IMR-90 (cell line): ENCODE data around the gene TMPRSS9. TPM values are rescaled to one million over a fixed set of nuclear protein-coding genes. Genes with fewer than 3 reads are reported as not detected.

ENCODE experiments used
- ATAC-seq: fragments of 200-7000 bp; cut with Tn5 transposase; 2 replicates; pipeline ENCODE4 v1.9.1; 2020; ENCODE audit warnings: low read depth, mild to moderate bottlenecking, moderate library complexity
- BruUV-seq: library from RNA; stranded (reverse); fragments of 400-500 nt; replicated peaks from 2 replicates; lab custom pipeline; 2021; lab: Mats Ljungman, UMichigan
- CTCF ChIA-PET: fragments of 300-600 bp; formaldehyde crosslinking; extraction: SDS; loops from one replicate; lab custom pipeline; 2021; ENCODE audit warnings: antibody characterized with exemption; lab: Yijun Ruan, JAX
- POLR2A ChIA-PET: fragments of 300-600 bp; sonication (Branson Sonifier 250); formaldehyde crosslinking; loops from one replicate; lab custom pipeline; 2022; ENCODE audit warnings: antibody characterized with exemption; ENCODE audit not compliant: unreplicated experiment; lab: Charles Lee
- DNase-seq: peaks from one replicate; pipeline ENCODE4 v3.0.0; 2013
- H2AFZ ChIP-seq: replicated peaks from 2 replicates; pipeline ENCODE3; 2013; ENCODE audit warnings: low read length, mild to moderate bottlenecking; ENCODE audit not compliant: poor library complexity
- H2AK5ac ChIP-seq: 2 replicates; pipeline ENCODE4 v1.6.1; 2013; ENCODE audit warnings: low read depth, low read length, inconsistent platforms
- H2AK9ac ChIP-seq: replicated peaks from 2 replicates; pipeline ENCODE3; 2013; ENCODE audit warnings: mild to moderate bottlenecking, low read depth, low read length, moderate library complexity; ENCODE audit not compliant: poor library complexity
- H2BK120ac ChIP-seq: 2 replicates; pipeline ENCODE4 v1.6.1; 2013; ENCODE audit warnings: low read depth, low read length, inconsistent platforms
- H2BK15ac ChIP-seq: 3 replicates; pipeline ENCODE4 v1.6.1; 2013; ENCODE audit warnings: low read depth, low read length, inconsistent platforms
- H2BK20ac ChIP-seq: 2 replicates; pipeline ENCODE4 v1.6.1; 2013; ENCODE audit warnings: low read depth, mild to moderate bottlenecking, inconsistent platforms, low read length, moderate library complexity
- H2BK5ac ChIP-seq: 2 replicates; pipeline ENCODE4 v1.6.1; 2013; ENCODE audit warnings: mild to moderate bottlenecking, low read depth, low read length, inconsistent platforms; ENCODE audit not compliant: poor library complexity, severe bottlenecking
- H3K14ac ChIP-seq: replicated peaks from 2 replicates; pipeline ENCODE4 v1.6.1; 2013; ENCODE audit warnings: low read depth, low read length, inconsistent platforms
- H3K18ac ChIP-seq: 2 replicates; pipeline ENCODE4 v1.6.1; 2013; ENCODE audit warnings: low read depth, low read length, control low read depth
- H3K23ac ChIP-seq: 2 replicates; pipeline ENCODE4 v1.6.1; 2013; ENCODE audit warnings: low read depth, low read length, inconsistent platforms
- H3K27ac ChIP-seq: 2 replicates; pipeline ENCODE4 v1.5.1; 2013; ENCODE audit warnings: mild to moderate bottlenecking, control low read depth, low read length; ENCODE audit not compliant: insufficient read depth
- H3K27me3 ChIP-seq: 2 replicates; pipeline ENCODE4 v1.6.1; 2013; ENCODE audit warnings: low read length; ENCODE audit not compliant: control insufficient read depth, insufficient read depth
- H3K36me3 ChIP-seq: 2 replicates; pipeline ENCODE4 v1.6.1; 2013; ENCODE audit warnings: low read length, mixed read lengths; ENCODE audit not compliant: control insufficient read depth, insufficient read depth
- H3K4ac ChIP-seq: 2 replicates; pipeline ENCODE4 v1.6.1; 2013; ENCODE audit warnings: low read depth, low read length, inconsistent platforms
- H3K4me1 ChIP-seq: 2 replicates; pipeline ENCODE4 v1.6.1; 2013; ENCODE audit warnings: low read length, mixed read lengths; ENCODE audit not compliant: control insufficient read depth, insufficient read depth
- H3K4me2 ChIP-seq: 2 replicates; pipeline ENCODE4 v1.6.1; 2013; ENCODE audit warnings: low read depth, mild to moderate bottlenecking, control low read depth, low read length, moderate library complexity
- H3K4me3 ChIP-seq: 2 replicates; pipeline ENCODE4 v1.5.1; 2013; ENCODE audit warnings: low read depth, mild to moderate bottlenecking, control low read depth, low read length, moderate library complexity; ENCODE audit not compliant: insufficient read depth
- H3K56ac ChIP-seq: 2 replicates; pipeline ENCODE4 v1.6.1; 2013; ENCODE audit warnings: low read length, inconsistent platforms; ENCODE audit not compliant: insufficient read depth; ENCODE audit errors: extremely low read depth
- H3K79me1 ChIP-seq, 2 experiments: 2 replicates each; pipeline ENCODE4 v1.6.1; 2013; ENCODE audit warnings: low read length in 2 of 2, inconsistent platforms in 1 of 2, low read depth in 1 of 2
- H3K9ac ChIP-seq: 2 replicates; pipeline ENCODE4 v1.6.1; 2013; ENCODE audit warnings: low read depth, low read length, control low read depth
- H3K9me1 ChIP-seq: 2 replicates; pipeline ENCODE4 v1.6.1; 2013; ENCODE audit warnings: low read length, inconsistent platforms; ENCODE audit not compliant: insufficient read depth
- H3K9me3 ChIP-seq: 2 replicates; pipeline ENCODE4 v1.6.1; 2013; ENCODE audit warnings: low read length; ENCODE audit not compliant: control insufficient read depth, insufficient read depth
- H4K20me1 ChIP-seq: 2 replicates; pipeline ENCODE4 v1.6.1; 2013; ENCODE audit warnings: low read length, inconsistent platforms; ENCODE audit not compliant: insufficient read depth
- H4K5ac ChIP-seq: 2 replicates; pipeline ENCODE4 v1.6.1; 2013; ENCODE audit warnings: mild to moderate bottlenecking, low read depth, low read length, control low read depth
- H4K8ac ChIP-seq, 2 experiments: 2 replicates each; pipeline ENCODE4 v1.6.1; 2013; ENCODE audit warnings: low read depth in 2 of 2, low read length in 2 of 2, control low read depth in 1 of 2, inconsistent platforms in 1 of 2
- H4K91ac ChIP-seq: 2 replicates; pipeline ENCODE4 v1.6.1; 2013; ENCODE audit warnings: low read depth, low read length, inconsistent platforms; ENCODE audit not compliant: insufficient read depth
- CEBPB ChIP-seq: IDR thresholded peaks from 2 replicates; pipeline ENCODE4 v1.6.1; 2012; ENCODE audit warnings: low read depth, low read length, improper control_type of control experiment
- CHD1 ChIP-seq: IDR thresholded peaks from 2 replicates; pipeline ENCODE4 v1.6.1; 2012; ENCODE audit warnings: low read depth, low read length, improper control_type of control experiment
- FOS ChIP-seq: fragments of 150-350 bp; IDR thresholded peaks from 2 replicates; pipeline ENCODE4 v1.6.1; 2016; ENCODE audit warnings: low read depth, low read length
- MAFK ChIP-seq: IDR thresholded peaks from 2 replicates; pipeline ENCODE4 v1.6.1; 2012; ENCODE audit warnings: low read depth, low read length, improper control_type of control experiment
- MAZ ChIP-seq: IDR thresholded peaks from 2 replicates; pipeline ENCODE4 v1.6.1; 2012; ENCODE audit warnings: low read depth, mild to moderate bottlenecking, low read length, improper control_type of control experiment, moderate library complexity, borderline replicate concordance
- NFE2L2 ChIP-seq: fragments of 150-350 bp; IDR thresholded peaks from 2 replicates; pipeline ENCODE4 v1.6.1; 2016; ENCODE audit warnings: low read depth, mild to moderate bottlenecking, low read length
- POLR2A ChIP-seq: IDR thresholded peaks from 2 replicates; pipeline ENCODE4 v1.6.1; 2012; ENCODE audit warnings: mild to moderate bottlenecking, low read depth, low read length
- RAD21 ChIP-seq: IDR thresholded peaks from 2 replicates; pipeline ENCODE4 v1.6.1; 2012; ENCODE audit warnings: low read length, improper control_type of control experiment
- RCOR1 ChIP-seq: IDR thresholded peaks from 2 replicates; pipeline ENCODE4 v1.6.1; 2012; ENCODE audit warnings: mild to moderate bottlenecking, low read length, improper control_type of control experiment; ENCODE audit not compliant: insufficient replicate concordance
- SMC3 ChIP-seq: fragments of 150-350 bp; IDR thresholded peaks from 2 replicates; pipeline ENCODE4 v1.6.1; 2016; ENCODE audit warnings: low read depth, mild to moderate bottlenecking, antibody characterized with exemption, low read length, moderate library complexity
- WGBS, 2 experiments: methylation state at CpG; one replicate each; pipeline versions ENCODE4 v1.1.5 to v1.1.7; 2013; ENCODE audit warnings: missing lambda C conversion rate in 2 of 2; ENCODE audit not compliant: insufficient read length in 1 of 2; ENCODE audit errors: extremely low coverage in 2 of 2; 5-methylcytosine and 5-hydroxymethylcytosine counted together
- dilution Hi-C: fragments of 300-500 bp; cut with HindIII; formaldehyde crosslinking; loops from one replicate; pipeline ENCODE4 v1.14.3; 2018; ENCODE audit warnings: low sequenced_read_pairs; ENCODE audit not compliant: unreplicated experiment
- in situ Hi-C: fragments of 300-500 bp; cut with MboI; formaldehyde crosslinking; loops from 3 replicates; pipeline ENCODE4 v1.14.3; 2019; ENCODE audit warnings: low sequenced_read_pairs, inconsistent platforms, mixed read lengths
- intact Hi-C: fragments of 100-400 bp; cut with micrococcal nuclease; formaldehyde crosslinking; loops from 2 replicates; pipeline ENCODE4 v1.10.0; 2022
- polyA plus RNA-seq, 3 experiments: library from polyadenylated mRNA; depleted of rRNA; stranded (reverse); fragments of >200 nt; gene quantifications; 2 replicates each; pipeline ENCODE4 v1.2.3, GENCODE V29; 2012; ENCODE audit warnings: low replicate concordance in 1 of 3
- total RNA-seq: library from RNA; depleted of rRNA; stranded (reverse); fragments of >200 nt; gene quantifications from 2 replicates; pipeline ENCODE4 v1.2.3, GENCODE V29; 2012
- TF ChIP-seq, protein P1 (sequence below): fragments of 150-350 bp; IDR thresholded peaks from 2 replicates; pipeline ENCODE4 v1.6.1; 2016; ENCODE audit warnings: low read depth, mild to moderate bottlenecking, low read length, moderate library complexity, borderline replicate concordance
- TF ChIP-seq, protein P2 (sequence below): conservative IDR thresholded peaks from 2 replicates; pipeline ENCODE4 v1.5.1; 2012; ENCODE audit warnings: mild to moderate bottlenecking, low read depth, low read length, improper control_type of control experiment
- TF ChIP-seq, protein P3 (sequence below): fragments of 150-350 bp; IDR thresholded peaks from 2 replicates; pipeline ENCODE4 v1.6.1; 2017; ENCODE audit warnings: mild to moderate bottlenecking, antibody characterized with exemption, low read length, low read depth

TMPRSS9 gene
- total and polyA plus RNA-seq, 2 of the 4 experiments (the other 2 are of a cell fraction), result not detected

DNA sequence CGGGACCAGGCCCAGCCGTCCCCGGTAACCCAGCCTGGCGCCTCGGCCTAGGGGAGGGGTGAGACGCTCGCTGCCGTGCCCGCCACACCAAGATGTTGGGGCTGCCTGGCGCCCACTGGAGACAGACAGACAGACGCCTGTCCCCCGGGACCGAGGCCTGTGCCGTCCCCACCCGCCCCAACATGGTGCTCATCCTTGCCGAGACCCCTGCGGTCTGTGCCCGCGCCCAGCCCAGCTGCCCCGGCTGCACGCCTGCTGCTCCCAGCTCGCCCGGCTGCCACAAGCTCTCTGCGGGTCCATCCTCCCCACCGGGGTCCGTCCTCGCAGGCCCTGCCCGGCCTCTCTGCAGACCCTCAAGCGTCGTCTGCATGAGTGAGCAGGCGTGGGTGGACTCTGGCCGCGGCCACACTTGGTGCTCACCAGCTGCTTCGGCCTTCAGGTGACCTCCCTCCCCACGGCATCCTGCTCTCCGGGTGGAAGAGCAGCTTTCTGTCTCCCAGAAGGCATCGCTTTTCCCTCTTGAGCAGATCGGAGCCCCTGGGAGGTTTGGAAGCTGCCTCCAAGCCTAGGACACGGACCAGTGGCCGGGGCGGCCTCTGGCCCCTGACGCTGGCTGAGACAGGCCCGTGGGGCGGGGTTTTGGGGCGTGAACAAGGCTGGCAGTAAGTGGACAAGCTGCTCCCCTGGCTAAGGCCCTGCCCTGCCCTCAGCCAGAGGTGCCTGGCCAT is 6.7 kb upstream of the TMPRSS9 start:
- POLR2A ChIA-PET, result no interaction called here
- WGBS, 2 experiments, result 89% methylated on average over 42 of the region's 45 CpGs; no CpG with 5 or more reads in 1 of the 2 experiments
- Histone ChIP-seq H2BK5ac (no peak overlapping the region), H2BK120ac (no peak overlapping the region), H4K20me1 (no peaks in the 10 kb centered on the region), H4K8ac (no peak overlapping the region), H3K36me3 (peaks cover 34% of the 10 kb centered on the region), H3K4me2 (no peak overlapping the region), H3K27ac (no peak overlapping the region), H3K9ac (no peak overlapping the region), H3K18ac (no peak overlapping the region), H4K5ac (no peak overlapping the region), H2AFZ (no peak overlapping the region), H3K4ac (no peak overlapping the region), H2AK5ac (no peak overlapping the region), H2AK9ac (no peak overlapping the region), H3K27me3 (peaks cover 3% of the 10 kb centered on the region; the same call in 1 of the 2 replicates), H2BK20ac (no peak overlapping the region), H3K4me3 (no peak overlapping the region), H4K91ac (no peak overlapping the region), H3K23ac (no peak overlapping the region), H3K9me3 (no peaks in the 10 kb centered on the region), H3K4me1 (no peaks in the 10 kb centered on the region), H2BK15ac (no peak overlapping the region), H3K79me1 (no peaks in the 10 kb centered on the region), H3K14ac (no peak overlapping the region), H3K56ac (no peak overlapping the region), H3K9me1 (no peaks in the 10 kb centered on the region)
- intact Hi-C loops (no loop called here), dilution Hi-C loops (no loop called here), in situ Hi-C loops (no loop called here)
- CTCF ChIA-PET, result no interaction called here
- BruUV-seq, result no TSS peak
- TF ChIP-seq NFE2L2 (no peak), POLR2A (no peak), CEBPB (no peak), CHD1 (no peak), MAFK (no peak), FOS (no peak), RCOR1 (no peak), MAZ (no peak), RAD21 (no peak), SMC3 (no peak)
- TF ChIP-seq, protein P1, sequence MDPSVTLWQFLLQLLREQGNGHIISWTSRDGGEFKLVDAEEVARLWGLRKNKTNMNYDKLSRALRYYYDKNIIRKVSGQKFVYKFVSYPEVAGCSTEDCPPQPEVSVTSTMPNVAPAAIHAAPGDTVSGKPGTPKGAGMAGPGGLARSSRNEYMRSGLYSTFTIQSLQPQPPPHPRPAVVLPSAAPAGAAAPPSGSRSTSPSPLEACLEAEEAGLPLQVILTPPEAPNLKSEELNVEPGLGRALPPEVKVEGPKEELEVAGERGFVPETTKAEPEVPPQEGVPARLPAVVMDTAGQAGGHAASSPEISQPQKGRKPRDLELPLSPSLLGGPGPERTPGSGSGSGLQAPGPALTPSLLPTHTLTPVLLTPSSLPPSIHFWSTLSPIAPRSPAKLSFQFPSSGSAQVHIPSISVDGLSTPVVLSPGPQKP, result no peak
- TF ChIP-seq, protein P2, sequence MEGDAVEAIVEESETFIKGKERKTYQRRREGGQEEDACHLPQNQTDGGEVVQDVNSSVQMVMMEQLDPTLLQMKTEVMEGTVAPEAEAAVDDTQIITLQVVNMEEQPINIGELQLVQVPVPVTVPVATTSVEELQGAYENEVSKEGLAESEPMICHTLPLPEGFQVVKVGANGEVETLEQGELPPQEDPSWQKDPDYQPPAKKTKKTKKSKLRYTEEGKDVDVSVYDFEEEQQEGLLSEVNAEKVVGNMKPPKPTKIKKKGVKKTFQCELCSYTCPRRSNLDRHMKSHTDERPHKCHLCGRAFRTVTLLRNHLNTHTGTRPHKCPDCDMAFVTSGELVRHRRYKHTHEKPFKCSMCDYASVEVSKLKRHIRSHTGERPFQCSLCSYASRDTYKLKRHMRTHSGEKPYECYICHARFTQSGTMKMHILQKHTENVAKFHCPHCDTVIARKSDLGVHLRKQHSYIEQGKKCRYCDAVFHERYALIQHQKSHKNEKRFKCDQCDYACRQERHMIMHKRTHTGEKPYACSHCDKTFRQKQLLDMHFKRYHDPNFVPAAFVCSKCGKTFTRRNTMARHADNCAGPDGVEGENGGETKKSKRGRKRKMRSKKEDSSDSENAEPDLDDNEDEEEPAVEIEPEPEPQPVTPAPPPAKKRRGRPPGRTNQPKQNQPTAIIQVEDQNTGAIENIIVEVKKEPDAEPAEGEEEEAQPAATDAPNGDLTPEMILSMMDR, result no peak
- TF ChIP-seq, protein P3, sequence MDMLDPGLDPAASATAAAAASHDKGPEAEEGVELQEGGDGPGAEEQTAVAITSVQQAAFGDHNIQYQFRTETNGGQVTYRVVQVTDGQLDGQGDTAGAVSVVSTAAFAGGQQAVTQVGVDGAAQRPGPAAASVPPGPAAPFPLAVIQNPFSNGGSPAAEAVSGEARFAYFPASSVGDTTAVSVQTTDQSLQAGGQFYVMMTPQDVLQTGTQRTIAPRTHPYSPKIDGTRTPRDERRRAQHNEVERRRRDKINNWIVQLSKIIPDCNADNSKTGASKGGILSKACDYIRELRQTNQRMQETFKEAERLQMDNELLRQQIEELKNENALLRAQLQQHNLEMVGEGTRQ, result no peak
- ATAC-seq (no peak), DNase-seq (no peak)
